ENCODE results near the gene KIF4B. TPM values are rescaled to one million over a fixed set of nuclear protein-coding genes. Genes with fewer than 3 reads are reported as not detected.
"Not testable (repeated sequence)": the region's sequence is repeated elsewhere in the genome, so short reads cannot be mapped to it uniquely, and the experiment has no call there.

The KIF4B gene
- total RNA-seq, 1 experiment from 2014 or later, result 0.05 TPM

- DNase-seq (ENCODE audit: extremely low read depth, low read depth), result not testable (repeated sequence)
Observed at GRCh38 chr5:155002722-155003121, 10.8 kb upstream of the KIF4B start.

GRCh38 chr5:155004138-155004744 lies 9.3 kb upstream of the KIF4B start:
- peak; percentile 47 for DNase-seq (ENCODE audit: extremely low read depth, low read depth)

- DNase-seq (ENCODE audit: extremely low read depth, low read depth), result not testable (repeated sequence)
Observed at GRCh38 chr5:155006265-155006664, 7.3 kb upstream of the KIF4B start.

DNA sequence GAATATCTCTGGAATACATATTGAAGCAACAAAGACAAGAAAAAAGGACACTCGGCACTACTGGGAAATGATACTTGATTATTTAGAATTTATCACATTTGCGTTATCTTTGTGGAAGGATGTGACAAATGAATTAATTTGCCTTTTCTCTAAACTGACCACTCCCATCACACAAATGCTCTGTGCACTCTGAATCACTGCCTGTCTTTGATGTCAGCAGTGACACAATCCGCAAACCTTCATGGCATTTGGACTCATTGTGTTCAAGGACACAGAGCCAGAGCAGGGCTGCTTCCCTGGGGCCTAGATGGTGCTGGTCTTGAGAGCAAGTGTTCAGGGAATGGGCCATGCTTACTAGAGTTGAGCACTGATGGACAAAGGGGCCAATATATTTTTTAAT lies 4.9 kb upstream of the KIF4B start:
- peak; percentile 24 for DNase-seq (ENCODE audit: extremely low read depth, low read depth)

DNA sequence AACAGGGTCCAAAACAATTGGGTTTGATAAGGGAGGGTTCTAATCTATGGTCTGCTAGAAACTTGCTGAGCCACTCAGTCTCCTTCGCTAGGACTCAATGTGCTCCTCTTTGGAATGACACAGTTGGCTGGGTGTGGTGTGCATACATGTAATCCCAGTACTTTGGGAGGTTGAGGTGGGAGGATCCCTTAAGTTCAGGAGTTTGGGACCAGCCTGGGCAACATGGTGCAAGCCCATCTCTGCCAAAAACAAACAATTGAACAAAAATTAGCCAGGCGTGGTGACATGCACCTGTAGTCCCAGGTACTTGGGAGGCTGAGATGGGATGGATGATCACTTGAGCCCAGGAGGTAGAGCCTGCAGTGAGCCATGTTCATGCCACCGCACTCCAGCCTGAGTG lies 2.7 kb upstream of the KIF4B start:
- no peak for DNase-seq (ENCODE audit: extremely low read depth, low read depth)

GRCh38 chr5:155015239-155015638 lies 1.7 kb downstream of the KIF4B start:
- no peak for DNase-seq (ENCODE audit: extremely low read depth, low read depth)

DNA sequence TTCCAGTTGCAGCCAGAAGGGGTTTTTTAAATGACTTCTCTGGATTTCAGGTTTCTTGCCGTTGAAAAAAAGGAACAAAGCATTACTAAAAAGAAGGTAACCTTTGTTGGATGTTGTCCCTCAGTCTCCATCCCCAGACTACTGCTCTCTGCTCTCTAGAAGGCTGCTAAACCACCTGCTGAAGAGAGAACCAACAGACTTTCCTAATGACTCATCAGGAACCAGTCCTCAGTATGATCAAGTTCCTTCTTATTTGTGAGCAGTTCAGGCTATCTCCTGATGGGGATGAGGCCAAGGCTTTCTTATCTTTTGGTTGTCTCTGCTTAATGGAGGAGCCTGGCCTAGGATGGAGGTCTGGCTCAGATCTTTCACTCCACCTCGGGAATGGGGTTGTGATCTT lies 4.1 kb downstream of the KIF4B start:
- no peak for DNase-seq (ENCODE audit: extremely low read depth, low read depth)

- no peak for DNase-seq (ENCODE audit: extremely low read depth, low read depth)
Observed at GRCh38 chr5:155019601-155020226, 6.2 kb downstream of the KIF4B start.

- DNase-seq (ENCODE audit: extremely low read depth, low read depth), result no peak
Observed at GRCh38 chr5:155021842-155022241, 8.3 kb downstream of the KIF4B start.

DNA sequence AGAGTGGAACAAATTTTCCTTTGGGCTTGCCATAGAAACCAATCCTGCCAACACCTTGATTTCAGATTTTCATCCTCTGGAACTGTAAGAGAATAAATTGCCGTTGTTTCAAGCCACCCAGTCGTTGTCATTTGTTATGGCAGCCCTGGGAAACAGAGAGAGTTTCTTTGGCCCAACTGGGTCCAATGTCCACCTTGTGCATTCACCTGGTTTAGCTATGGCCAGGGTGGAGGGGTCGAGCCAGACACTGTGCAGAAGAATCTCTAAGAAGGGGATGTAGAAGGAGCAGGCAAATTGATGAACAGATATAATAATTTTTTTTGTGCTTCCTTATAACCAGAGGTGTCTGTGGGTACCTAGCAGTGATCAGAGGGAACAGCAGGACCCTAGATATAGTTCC lies 9.8 kb downstream of the KIF4B start:
- DNase-seq (ENCODE audit: extremely low read depth, low read depth), result no peak

GRCh38 chr5:155024015-155024414 lies 10.5 kb downstream of the KIF4B start:
- DNase-seq (ENCODE audit: extremely low read depth, low read depth), result no peak

GRCh38 chr5:155025895-155026294 lies 12.3 kb downstream of the KIF4B start:
- no peak for DNase-seq (ENCODE audit: extremely low read depth, low read depth)

- no peak for DNase-seq (ENCODE audit: extremely low read depth, low read depth)
Observed at GRCh38 chr5:155027993-155028629, 14.6 kb downstream of the KIF4B start.

- DNase-seq (ENCODE audit: extremely low read depth, low read depth), result no peak
Observed at GRCh38 chr5:155029240-155029639, 15.7 kb downstream of the KIF4B start.

- not testable (repeated sequence) for DNase-seq (ENCODE audit: extremely low read depth, low read depth)
Observed at GRCh38 chr5:155034145-155034744, 20.7 kb downstream of the KIF4B start.

- DNase-seq (ENCODE audit: extremely low read depth, low read depth), result not testable (repeated sequence)
Observed at GRCh38 chr5:155035087-155035486, 21.5 kb downstream of the KIF4B start.

GRCh38 chr5:155040984-155041653 lies 27.6 kb downstream of the KIF4B start:
- DNase-seq (ENCODE audit: extremely low read depth, low read depth), result no peak

DNA sequence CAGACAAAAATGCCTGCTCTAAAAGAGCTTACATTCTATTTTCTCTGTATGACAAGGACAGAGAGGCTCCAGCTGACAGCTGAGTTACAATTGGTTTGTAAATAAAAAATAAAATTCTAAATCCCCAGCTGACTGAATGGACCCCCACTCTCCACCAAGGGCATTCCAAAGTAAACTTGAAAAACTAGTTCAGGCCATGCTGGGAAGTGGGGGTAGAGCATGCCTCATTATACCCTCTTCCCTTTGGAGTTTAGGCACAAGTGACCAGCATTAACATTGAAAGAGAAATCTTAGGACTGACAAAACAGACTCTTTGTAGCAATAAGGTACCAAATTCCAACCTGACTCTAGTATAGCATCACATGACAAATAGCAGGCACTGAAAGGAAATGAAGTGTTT lies 31.0 kb downstream of the KIF4B start:
- no peak for DNase-seq (ENCODE audit: extremely low read depth, low read depth)

GRCh38 chr5:155046591-155046990 lies 33.0 kb downstream of the KIF4B start:
- DNase-seq (ENCODE audit: extremely low read depth, low read depth), result no peak

GRCh38 chr5:155047818-155048217 lies 34.3 kb downstream of the KIF4B start:
- DNase-seq (ENCODE audit: extremely low read depth, low read depth), result no peak

Measured in NCI-H460 (cell line).